Measurements from ENCODE around the gene TSKU.

TSKU gene

GRCh38 chr11:76752321-76753143 lies 30.6 kb upstream of the TSKU start:
- no peak for DNase-seq (ENCODE audit: low spot score)

- DNase-seq (ENCODE audit: low spot score), result no peak
These were observed 29.7 kb upstream of the TSKU start for GRCh38 chr11:76753449-76753848.

GRCh38 chr11:76753950-76754349 lies 29.2 kb upstream of the TSKU start:
- no peak for DNase-seq (ENCODE audit: low spot score)

- no peak for DNase-seq (ENCODE audit: low spot score)
These were observed 26.8 kb upstream of the TSKU start for GRCh38 chr11:76756341-76756741.

- DNase-seq (ENCODE audit: low spot score), result no peak
These were observed 24.8 kb upstream of the TSKU start for GRCh38 chr11:76758311-76758710.

- DNase-seq (ENCODE audit: low spot score), result no peak
These were observed 24.1 kb upstream of the TSKU start for GRCh38 chr11:76759092-76759491.

GRCh38 chr11:76759517-76759916 lies 23.6 kb upstream of the TSKU start:
- no peak for DNase-seq (ENCODE audit: low spot score)

GRCh38 chr11:76760236-76760635 lies 22.9 kb upstream of the TSKU start:
- no peak for DNase-seq (ENCODE audit: low spot score)

- DNase-seq (ENCODE audit: low spot score), result no peak
These were observed 21.3 kb upstream of the TSKU start for GRCh38 chr11:76761718-76762355.

- DNase-seq (ENCODE audit: low spot score), result no peak
These were observed 20.8 kb upstream of the TSKU start for GRCh38 chr11:76762356-76762752.

GRCh38 chr11:76762867-76763572 lies 20.1 kb upstream of the TSKU start:
- no peak for DNase-seq (ENCODE audit: low spot score)

GRCh38 chr11:76763573-76764346 lies 19.4 kb upstream of the TSKU start:
- no peak for DNase-seq (ENCODE audit: low spot score)

GRCh38 chr11:76764941-76765665 lies 18.1 kb upstream of the TSKU start:
- no peak for DNase-seq (ENCODE audit: low spot score)

GRCh38 chr11:76765863-76766350 lies 17.2 kb upstream of the TSKU start:
- no peak for DNase-seq (ENCODE audit: low spot score)

GRCh38 chr11:76766521-76766920 lies 16.6 kb upstream of the TSKU start:
- DNase-seq (ENCODE audit: low spot score), result no peak

GRCh38 chr11:76767659-76768058 lies 15.5 kb upstream of the TSKU start:
- no peak for DNase-seq (ENCODE audit: low spot score)

- no peak for DNase-seq (ENCODE audit: low spot score)
These were observed 14.9 kb upstream of the TSKU start for GRCh38 chr11:76768088-76768908.

GRCh38 chr11:76768909-76769560 lies 14.1 kb upstream of the TSKU start:
- no peak for DNase-seq (ENCODE audit: low spot score)

GRCh38 chr11:76769645-76770586 lies 13.2 kb upstream of the TSKU start:
- DNase-seq (ENCODE audit: low spot score), result no peak

Data from CD4-positive, alpha-beta T cell treated with Interleukin-6 at 100 ng/mL for 8 hours (primary cell).